Motor neuron (in vitro differentiated cells): Measurements from ENCODE around the gene SNRNP35. TPM values are rescaled to one million over a fixed set of nuclear protein-coding genes. Genes with fewer than 3 reads are reported as not detected.
"Not testable (repeated sequence)": the region's sequence is repeated elsewhere in the genome, so short reads cannot be mapped to it uniquely, and the experiment has no call there.

ENCODE experiments used
- ATAC-seq, 8 experiments: fragments of 200-7000 bp; cut with Tn5 transposase; replicated peaks in 6 of 8; 2 replicates each; pipeline ENCODE4 v1.8.0; 2021; ENCODE audit warnings: mild to moderate bottlenecking in 8 of 8, moderate library complexity in 8 of 8
- H3K27ac ChIP-seq, 2 donors: fragments of 250-450 bp; sonication (Bioruptor Pico); 2 replicates each; pipeline ENCODE4 v1.9.0; 2021; ENCODE audit warnings: antibody characterized with exemption in 2 of 2, mild to moderate bottlenecking in 2 of 2, moderate library complexity in 1 of 2
- H3K4me1 ChIP-seq, 2 donors: fragments of 250-450 bp; sonication (Bioruptor Pico); replicated peaks in 1 of 2; 2 replicates each; pipeline ENCODE4 v1.6.1; 2021; ENCODE audit warnings: antibody characterized with exemption in 2 of 2, mild to moderate bottlenecking in 2 of 2, moderate library complexity in 1 of 2
- H3K4me3 ChIP-seq, 5 donors: fragments of 250-450 bp; sonication (Bioruptor Pico); 2 replicates each; pipeline ENCODE4 v1.9.0; 2021; ENCODE audit warnings: antibody characterized with exemption in 5 of 5, mild to moderate bottlenecking in 5 of 5, moderate library complexity in 4 of 5
- WGBS, 10 experiments: fragments of 450-650 bp; shearing (Covaris generic); methylation state at CpG; one replicate each; pipeline ENCODE4 v1.0.0; 2022; 5-methylcytosine and 5-hydroxymethylcytosine counted together
- in situ Hi-C, 9 experiments: fragments of 400-800 bp; cut with MboI; loops; one replicate each; pipeline ENCODE4 v1.15.0; 2021; ENCODE audit warnings: low sequenced_read_pairs in 9 of 9, low pct_unique_long_range_greater_than_20kb in 2 of 9; ENCODE audit not compliant: unreplicated experiment in 9 of 9
- total RNA-seq, 8 experiments: library from RNA; unstranded; fragments of 300-600 nt; gene quantifications; 2 replicates each; pipeline versions ENCODE4 v1.2.3 to v1.2.4, GENCODE V29; 2022

Gene SNRNP35
- total RNA-seq, 8 experiments from 2014 or later, result 15.7 to 38.5 (median 23.7) TPM

DNA sequence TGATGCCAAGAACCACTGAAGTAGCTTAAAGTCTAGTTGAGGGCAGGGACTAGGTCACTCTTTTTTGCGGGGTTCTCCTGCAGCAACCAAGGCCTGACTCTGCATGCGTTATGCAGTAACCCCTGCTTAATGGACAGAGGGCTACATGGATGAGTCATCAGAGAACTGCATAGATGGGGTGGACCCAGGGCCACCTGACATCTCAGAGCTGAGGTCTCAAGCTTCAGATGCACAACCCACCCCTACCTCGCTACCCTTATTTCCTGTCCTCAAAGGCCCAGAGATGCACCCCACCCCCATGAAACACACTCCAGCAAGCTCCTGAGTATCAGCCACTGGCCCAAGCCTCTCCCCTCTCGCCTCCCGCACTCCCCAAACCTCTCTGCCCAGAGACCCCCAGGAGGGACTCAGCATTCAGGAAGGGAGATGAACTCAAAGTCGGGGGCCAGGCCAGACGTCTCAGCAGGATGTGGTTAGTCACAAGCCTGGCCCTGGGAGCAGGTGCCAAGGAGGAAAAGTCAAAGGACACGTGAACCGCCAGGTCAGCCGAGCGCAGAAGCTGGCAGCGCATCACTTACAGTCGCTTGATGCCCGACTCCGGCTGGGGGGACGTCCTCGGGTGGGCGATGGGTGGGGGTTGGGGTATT, 25.8 kb downstream of the SNRNP35 start:
- H3K4me3 ChIP-seq, result no peak overlapping the region
- H3K4me1 ChIP-seq, result no peaks in the 10 kb centered on the region
- in situ Hi-C loops, result no loop called here
- H3K27ac ChIP-seq, result no peak overlapping the region
- ATAC-seq, result peak in 1 of 8 experiments; percentile 39
- WGBS, 10 experiments, result 80 to 100% (median 100%) methylated on average over 1 to 3 of the region's 18 CpGs; no CpG with 5 or more reads in 5 of the 10 experiments

DNA sequence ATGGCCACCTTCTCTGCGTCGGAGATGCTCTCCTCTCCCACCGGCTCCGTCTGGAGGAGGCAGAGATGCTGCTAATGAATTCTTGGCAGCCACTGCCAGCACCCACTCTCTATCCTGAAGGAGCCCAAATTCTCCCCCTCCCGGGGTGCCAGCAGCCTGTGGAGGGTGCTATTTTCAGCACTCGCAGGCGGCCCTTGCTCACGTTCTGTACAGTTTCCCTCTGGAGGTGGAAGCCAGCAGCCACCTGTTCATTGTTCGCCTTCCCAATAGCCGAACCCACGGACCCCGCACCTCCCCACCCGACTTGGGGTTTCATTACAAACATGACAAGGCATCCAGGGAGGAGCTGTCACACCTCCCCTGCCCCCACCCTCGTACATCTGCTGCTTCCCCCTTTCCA, 27.8 kb downstream of the SNRNP35 start:
- no peak overlapping the region for H3K4me3 ChIP-seq
- H3K27ac ChIP-seq, result no peak overlapping the region
- in situ Hi-C loops, result no loop called here
- no peak for ATAC-seq
- no peaks in the 10 kb centered on the region for H3K4me1 ChIP-seq
- 60 to 100% (median 88%) methylated on average over 1 to 4 of the region's 14 CpGs; no CpG with 5 or more reads in 6 of the 10 experiments for WGBS, 10 experiments

DNA sequence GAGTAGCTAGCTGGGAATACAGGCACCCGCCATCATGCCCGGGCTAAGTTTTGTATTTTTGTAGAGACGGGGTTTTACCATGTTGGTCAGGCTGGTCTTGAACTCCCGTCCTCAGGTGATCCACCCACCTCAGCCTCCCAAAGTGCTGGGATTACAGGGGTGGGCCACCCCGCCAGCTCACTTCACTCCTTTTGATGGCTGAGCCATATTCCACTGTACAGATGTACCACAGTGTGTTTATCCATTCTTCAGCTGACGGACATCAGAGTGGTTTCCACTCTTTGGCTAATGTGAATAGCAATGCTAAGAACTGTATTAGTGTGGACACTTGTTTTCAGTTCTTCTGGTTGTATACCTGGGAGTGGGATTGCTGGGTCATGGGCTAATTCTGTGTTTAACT, 29.5 kb downstream of the SNRNP35 start:
- WGBS, 10 experiments, result 100% methylated on average over 1 to 3 of the region's 6 CpGs; no CpG with 5 or more reads in 4 of the 10 experiments
- in situ Hi-C loops, result no loop called here
- no peak overlapping the region for H3K27ac ChIP-seq

DNA sequence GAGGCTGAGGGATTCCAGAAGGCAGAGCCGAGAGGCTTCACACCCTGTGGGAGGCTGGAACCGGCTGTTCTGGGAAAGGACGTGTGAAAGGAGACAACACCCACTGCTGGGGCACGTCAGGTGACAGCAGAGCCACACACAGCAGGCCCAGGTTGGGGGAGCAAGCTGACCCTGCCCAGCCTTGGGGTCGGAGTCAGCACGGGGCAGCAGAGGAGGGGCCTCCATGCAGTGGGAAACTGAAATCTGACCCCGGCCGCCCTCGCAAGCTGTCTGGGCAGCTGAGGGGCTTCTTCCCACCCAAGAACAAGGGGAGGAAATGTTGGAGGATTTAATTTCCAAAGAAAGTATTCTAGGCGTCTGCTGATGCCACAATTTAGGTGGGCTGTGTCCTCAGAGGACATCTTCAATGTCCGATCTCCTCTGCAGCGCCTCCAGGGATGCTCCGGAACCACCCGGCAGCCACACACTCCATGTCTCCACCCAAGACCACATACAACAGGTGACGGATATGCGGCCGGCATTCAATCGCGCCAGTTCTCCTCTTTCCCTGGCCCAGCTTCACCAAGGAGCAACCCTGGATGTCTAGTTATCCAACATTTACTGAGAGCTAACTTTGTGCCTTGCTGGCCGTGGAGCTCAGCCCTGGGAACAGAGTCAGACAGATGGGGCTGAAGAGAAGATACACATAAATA, 30.7 kb downstream of the SNRNP35 start:
- Histone ChIP-seq H3K4me3 (no peak overlapping the region), H3K27ac (no peak overlapping the region), H3K4me1 (peaks cover 14 to 15% of the 10 kb centered on the region in 2 donors)
- WGBS, 10 experiments, result 57 to 100% (median 86%) methylated on average over 1 to 9 of the region's 20 CpGs; no CpG with 5 or more reads in 2 of the 10 experiments
- ATAC-seq, result peak in 4 of 8 experiments; percentile 19 to 77 (median 47)
- in situ Hi-C loops, result no loop called here

More for the DNA sequence above, 29.5 kb downstream of the SNRNP35 start:
- H3K4me3 ChIP-seq, result no peak overlapping the region
- peaks cover 3% of the 10 kb centered on the region in 2 donors for H3K4me1 ChIP-seq
- no peak for ATAC-seq

DNA sequence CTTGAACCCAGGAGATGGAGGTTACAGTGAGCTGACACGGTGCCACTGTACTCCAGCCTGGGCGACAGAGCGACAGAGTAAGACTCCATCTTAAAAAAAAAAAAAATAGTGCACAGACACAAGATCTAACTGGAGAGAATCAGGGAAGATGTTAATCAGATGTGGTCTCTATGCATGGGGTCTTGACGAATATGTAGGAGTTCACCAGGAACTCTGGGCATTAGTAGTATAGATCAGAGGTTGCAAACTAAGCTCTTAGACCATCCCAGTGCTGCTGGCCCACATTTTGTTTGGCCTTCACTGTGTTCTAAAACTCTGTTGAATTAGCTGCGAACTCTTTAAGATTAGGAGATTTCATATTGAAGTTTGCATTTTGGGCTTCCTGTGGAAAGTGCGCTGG, 31.6 kb downstream of the SNRNP35 start:
- H3K4me1 ChIP-seq, result peaks cover 14 to 15% of the 10 kb centered on the region in 2 donors
- in situ Hi-C loops, result no loop called here
- no peak overlapping the region for H3K4me3 ChIP-seq
- no peak for ATAC-seq
- 67 to 100% (median 100%) methylated on average over 1 to 5 of the region's 6 CpGs; no CpG with 5 or more reads in 2 of the 10 experiments for WGBS, 10 experiments
- no peak overlapping the region for H3K27ac ChIP-seq

DNA sequence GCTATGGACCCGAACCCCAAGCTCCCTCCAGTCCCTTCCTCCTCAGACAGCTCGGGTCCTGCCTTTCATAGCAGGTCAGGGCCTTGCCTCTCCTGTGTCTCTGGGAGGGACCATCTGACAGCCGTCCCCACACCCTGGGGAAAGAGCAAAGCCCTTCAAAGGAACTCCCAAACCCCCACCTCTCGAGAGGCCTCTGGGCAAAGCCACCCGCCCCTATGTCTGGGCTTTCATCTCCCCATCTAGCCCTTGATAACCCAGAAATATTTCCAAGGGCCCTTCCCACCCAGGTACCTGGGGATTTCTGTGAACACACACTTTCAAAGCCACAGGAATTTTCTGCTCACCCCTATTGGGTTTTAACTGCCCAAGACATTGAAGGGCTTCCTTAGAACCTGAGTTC, 32.1 kb downstream of the SNRNP35 start:
- 75 to 80% (median 80%) methylated on average over 1 to 2 of the region's 5 CpGs; no CpG with 5 or more reads in 7 of the 10 experiments for WGBS, 10 experiments
- H3K27ac ChIP-seq, result no peak overlapping the region
- H3K4me1 ChIP-seq, result peaks cover 14 to 15% of the 10 kb centered on the region in 2 donors
- H3K4me3 ChIP-seq, result no peak overlapping the region
- no peak for ATAC-seq
- in situ Hi-C loops, result no loop called here

DNA sequence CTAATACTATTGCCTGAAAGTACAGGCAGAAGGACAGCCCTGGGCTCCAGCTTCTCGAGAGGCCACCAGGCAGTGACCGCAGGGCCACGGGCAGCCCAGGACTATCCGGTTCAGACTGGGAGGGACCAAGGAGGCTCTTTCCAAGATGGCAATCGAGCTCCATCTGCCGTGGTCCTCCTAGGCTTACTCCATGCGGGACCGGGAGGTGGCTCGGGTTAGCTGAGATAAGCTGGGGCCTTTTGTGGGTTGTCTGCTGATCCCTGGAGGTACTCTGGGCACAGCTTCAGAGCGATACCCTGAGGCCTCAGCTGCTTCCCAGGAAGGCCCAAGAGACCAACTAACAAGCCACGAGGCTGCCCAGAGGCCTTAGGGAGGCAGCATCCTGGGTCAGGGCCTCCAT, 33.1 kb downstream of the SNRNP35 start:
- no peak for ATAC-seq
- H3K4me3 ChIP-seq, result no peak overlapping the region
- H3K4me1 ChIP-seq, result peaks cover 14 to 15% of the 10 kb centered on the region in 2 donors
- 67 to 100% (median 94%) methylated on average over 1 to 5 of the region's 11 CpGs; no CpG with 5 or more reads in 5 of the 10 experiments for WGBS, 10 experiments
- no peak overlapping the region for H3K27ac ChIP-seq
- in situ Hi-C loops, result no loop called here

DNA sequence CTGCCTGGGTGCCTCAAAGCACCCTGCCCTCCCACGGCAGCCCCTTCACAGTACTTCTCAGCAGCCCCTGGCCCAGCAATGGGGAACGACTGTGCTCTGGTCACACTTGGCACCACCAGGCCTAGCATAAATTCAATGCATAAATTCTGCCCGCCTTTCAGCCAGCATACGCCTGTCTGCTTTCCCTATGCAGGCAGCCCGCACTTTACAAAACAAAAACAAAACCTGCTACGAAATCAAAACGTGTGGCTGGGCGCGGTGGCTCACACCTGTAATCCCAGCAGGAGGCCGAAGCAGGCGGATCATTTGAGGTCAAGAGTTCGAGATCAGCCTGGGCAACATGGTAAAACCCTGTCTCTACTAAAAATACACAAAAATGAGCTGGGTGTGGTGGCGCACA, 33.5 kb downstream of the SNRNP35 start:
- H3K4me3 ChIP-seq, result no peak overlapping the region
- H3K27ac ChIP-seq, result no peak overlapping the region
- H3K4me1 ChIP-seq, result peaks cover 14 to 15% of the 10 kb centered on the region in 2 donors
- 60 to 100% (median 84%) methylated on average over 1 to 13 of the region's 13 CpGs; no CpG with 5 or more reads in 3 of the 10 experiments for WGBS, 10 experiments
- ATAC-seq, result no peak
- in situ Hi-C loops, result no loop called here

DNA sequence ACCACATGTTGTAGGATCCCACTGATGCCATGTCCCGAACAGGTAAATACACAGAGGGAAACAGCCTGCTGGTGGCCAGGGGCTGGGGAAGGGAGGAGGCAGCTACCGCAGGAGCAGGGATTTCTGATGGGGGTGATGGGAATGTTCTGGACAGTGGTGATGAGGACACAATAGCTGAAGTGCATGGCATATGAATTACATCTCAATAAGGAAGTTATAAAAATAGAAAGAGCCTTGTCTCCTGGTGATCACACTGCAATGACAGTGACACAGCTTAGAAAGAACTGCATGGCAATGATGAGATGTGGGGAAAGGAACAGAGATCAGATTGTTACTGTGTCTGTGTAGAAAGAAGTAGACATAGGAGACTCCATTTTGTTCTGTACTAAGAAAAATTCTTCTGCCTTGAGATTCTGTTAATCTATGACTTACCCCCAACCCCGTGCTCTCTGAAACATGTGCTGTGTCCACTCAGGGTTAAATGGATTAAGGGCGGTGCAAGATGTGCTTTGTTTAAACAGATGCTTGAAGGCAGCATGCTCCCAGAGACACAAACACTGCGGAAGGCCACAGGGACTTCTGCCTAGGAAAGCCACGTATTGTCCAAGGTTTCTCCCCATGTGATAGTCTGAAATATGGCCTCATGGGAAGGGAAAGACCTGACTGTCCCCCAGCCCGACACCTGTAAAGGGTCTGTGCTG, 34.5 kb downstream of the SNRNP35 start:
- in situ Hi-C loops, H3K4me3 ChIP-seq: not testable (repeated sequence)
- Histone ChIP-seq H3K4me1 (peaks cover 14 to 15% of the 10 kb centered on the region in 2 donors), H3K27ac (peak overlapping the region; percentile 25 to 69)
- peak in 6 of 8 experiments; percentile 32 to 62 (median 44) for ATAC-seq
- WGBS, 10 experiments, result 25 to 100% (median 81%) methylated on average over 1 to 2 of the region's 7 CpGs; no CpG with 5 or more reads in 2 of the 10 experiments

DNA sequence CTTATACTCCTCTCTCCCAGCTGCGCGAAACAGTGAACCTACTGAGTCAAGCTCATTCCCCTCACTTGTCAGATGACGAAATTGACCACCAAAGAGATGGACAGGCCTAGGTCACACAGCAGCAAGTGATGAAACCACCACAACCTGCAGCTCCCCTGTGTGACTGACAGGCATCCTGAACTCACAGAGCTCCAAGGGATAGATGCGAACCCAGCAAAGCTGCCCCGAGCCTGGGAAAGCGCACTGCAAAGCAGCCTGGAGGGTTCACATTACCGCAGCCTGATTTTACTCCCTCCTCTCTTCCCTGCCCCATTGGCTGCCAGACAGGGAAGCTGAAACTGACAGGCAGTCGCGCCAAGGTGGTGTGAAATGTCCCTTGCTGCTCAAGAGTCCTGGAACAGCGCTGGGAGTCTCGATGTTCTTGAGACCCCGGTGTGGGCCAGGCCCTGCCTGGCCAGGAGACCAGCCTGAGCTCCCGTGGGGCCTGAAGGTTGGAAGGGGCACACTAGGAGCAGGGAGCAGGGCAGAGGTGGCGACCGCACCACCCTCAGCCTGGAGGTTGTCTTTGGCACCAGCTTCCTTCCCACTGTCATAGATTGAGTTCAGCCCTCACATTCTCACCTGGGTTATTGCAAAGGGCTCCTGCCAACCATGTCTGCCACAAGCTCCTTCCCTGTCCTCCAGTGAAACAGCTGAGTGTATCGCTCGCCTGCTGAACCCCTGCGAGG, 36.3 kb downstream of the SNRNP35 start:
- peaks cover 14 to 15% of the 10 kb centered on the region in 2 donors for H3K4me1 ChIP-seq
- peak overlapping the region in 1 of 2 donors; percentile 17 for H3K27ac ChIP-seq
- in situ Hi-C loops, result no loop called here
- ATAC-seq, result peak in 2 of 8 experiments; percentile 9 to 13
- 78 to 100% (median 90%) methylated on average over 1 to 10 of the region's 18 CpGs; no CpG with 5 or more reads in 3 of the 10 experiments for WGBS, 10 experiments
- no peak overlapping the region for H3K4me3 ChIP-seq

DNA sequence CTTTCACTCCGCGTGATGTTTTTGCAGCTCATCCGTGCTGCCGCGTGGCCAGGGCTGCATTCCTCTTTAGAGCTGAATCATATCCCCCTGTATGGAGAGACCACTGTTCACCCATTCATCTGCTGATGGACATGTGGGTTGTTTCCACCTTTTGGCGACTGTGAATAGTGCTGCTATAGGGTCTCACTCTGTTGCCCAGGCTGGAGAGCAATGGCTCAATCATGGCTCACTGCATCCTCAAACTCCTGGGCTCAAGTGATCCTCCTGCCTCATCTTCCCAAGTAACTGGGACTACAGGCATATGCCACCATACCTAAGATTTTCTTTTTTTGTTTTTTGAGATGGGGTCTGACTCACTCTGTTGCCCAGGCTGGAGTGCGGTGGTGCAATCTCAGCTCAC, 39.1 kb downstream of the SNRNP35 start:
- ATAC-seq, result no peak
- no peak overlapping the region for H3K27ac ChIP-seq
- no peak overlapping the region for H3K4me3 ChIP-seq
- in situ Hi-C loops, result no loop called here
- peaks cover 15 to 17% of the 10 kb centered on the region in 2 donors for H3K4me1 ChIP-seq
- WGBS, 10 experiments, result 80 to 100% (median 100%) methylated on average over 1 to 5 of the region's 7 CpGs; no CpG with 5 or more reads in 5 of the 10 experiments

DNA sequence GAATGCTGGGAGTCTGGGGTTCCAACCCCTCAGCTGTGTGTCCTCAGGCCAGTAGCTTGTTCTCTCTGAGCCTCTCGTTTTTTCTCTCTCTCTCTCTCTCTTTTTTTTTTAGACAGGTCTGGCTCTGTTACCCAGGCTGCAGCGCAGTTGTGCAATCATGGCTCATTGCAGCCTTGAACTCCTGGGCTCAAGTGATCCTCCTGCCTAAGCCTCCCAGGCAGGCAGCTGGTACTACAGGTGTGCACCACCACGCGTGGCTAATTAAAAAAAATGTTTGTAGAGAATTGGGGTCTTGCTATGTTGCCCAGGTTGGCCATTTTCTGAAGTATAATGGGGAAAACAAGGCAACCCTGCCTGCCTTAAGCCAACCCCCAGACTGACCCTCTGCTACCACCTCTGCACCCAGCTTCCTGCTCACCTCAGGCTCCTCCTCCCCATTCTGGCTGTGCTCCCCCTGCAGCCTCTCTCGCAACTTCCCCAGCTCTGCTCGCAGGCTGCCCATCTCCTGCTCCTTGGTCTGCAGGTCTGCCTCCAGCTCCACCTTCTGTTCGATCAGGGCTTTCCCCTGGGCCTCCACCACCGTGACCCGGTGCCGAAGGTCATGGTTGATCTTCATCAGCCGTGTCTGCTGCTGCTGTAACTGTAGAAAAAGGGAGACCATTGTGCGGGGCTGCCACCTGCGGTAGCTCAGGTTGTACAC, 40.3 kb downstream of the SNRNP35 start:
- H3K4me1 ChIP-seq, result peaks cover 3 to 11% of the 10 kb centered on the region in 2 donors
- WGBS, 10 experiments, result 83 to 100% (median 91%) methylated on average over 2 to 13 of the region's 13 CpGs; no CpG with 5 or more reads in 2 of the 10 experiments
- no peak for ATAC-seq
- no peak overlapping the region for H3K4me3 ChIP-seq
- in situ Hi-C loops, result no loop called here
- H3K27ac ChIP-seq, result no peak overlapping the region
